ENCODE results near the gene HOXD11.

Gene HOXD11

DNA sequence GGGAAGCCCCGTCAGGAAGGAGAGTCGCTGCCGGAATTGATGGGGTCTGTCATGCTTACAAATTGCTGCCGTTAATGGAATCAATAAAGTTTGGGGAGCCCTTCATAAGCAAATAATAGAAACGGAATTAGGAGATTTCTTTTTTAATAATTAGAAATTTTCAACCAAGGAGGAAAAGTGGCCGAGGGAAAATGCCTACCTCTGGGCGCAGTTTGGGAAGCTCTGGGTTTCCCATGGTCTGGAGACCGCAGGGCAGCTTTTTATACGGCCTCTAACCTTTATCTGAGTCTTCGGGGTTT is 24.6 kb upstream of the HOXD11 start:
- TF ChIP-seq FOXM1 (IDR thresholded peaks at IDR 0.05; ENCODE audit: borderline replicate concordance, low read depth): no peak
- no peak for TF ChIP-seq ZBTB7A (IDR thresholded peaks at IDR 0.05; ENCODE audit: low read depth)
- TF ChIP-seq NFIC (IDR thresholded peaks at IDR 0.05): no peak
- TF ChIP-seq USF1 (IDR thresholded peaks at IDR 0.05): no peak
- no peak for TF ChIP-seq EGR1 (IDR thresholded peaks at IDR 0.05)
- no peak for TF ChIP-seq REST (IDR thresholded peaks at IDR 0.05; ENCODE audit: low read depth)

DNA sequence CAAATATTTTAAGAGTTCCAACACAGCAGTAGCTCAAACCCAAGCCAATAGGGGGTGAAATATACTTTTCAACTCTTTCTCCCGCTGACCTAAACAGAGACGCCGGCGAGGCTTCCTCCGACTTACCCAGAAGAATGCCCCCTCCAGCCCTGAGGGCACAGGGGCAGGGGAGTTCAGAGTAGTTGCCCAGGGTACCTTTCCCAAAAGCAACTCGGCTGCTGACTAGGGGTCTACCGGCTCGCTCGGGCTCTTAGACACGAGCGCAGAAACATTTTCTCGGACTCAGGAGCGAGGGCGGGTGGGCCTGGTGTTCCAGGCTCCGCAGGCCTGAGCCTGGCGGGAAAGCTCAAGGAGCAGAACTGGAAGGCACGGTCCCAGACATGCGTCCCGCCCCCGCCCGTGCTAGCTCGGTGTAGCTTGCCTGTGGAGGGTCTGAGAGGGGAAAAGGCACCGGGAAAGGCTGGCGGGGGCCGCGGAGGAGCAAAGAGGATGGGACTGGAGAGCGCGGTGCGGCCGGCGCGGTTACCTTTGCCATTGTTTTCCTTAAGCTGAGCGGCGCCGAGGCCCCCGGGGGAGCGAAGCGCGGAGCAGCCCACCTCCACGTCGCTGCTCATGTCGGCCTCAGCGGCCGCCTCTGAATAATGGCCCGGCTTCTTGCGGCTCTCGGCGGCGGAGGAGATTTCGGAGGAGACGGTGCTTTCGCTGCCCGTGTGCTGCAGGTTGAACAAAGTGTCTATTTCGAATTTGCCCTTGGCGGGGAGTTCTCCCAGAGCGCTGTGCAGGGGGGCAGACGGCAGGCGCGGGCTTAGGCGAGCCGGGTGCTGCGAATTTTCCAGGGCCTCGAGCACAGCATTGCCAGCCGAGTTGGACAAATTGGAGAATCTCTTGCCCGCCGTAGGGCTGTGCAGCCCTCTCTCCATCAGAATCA is 24.0 kb upstream of the HOXD11 start:
- no peak for TF ChIP-seq YY1 (IDR thresholded peaks at IDR 0.05; ENCODE audit: low read depth)
- no peak for TF ChIP-seq EGR1 (IDR thresholded peaks at IDR 0.05)
- TF ChIP-seq ZBTB7A (IDR thresholded peaks at IDR 0.05; ENCODE audit: low read depth): no peak
- TF ChIP-seq EP300 (IDR thresholded peaks at IDR 0.05; ENCODE audit: borderline replicate concordance): no peak

- TF ChIP-seq TCF12 (IDR thresholded peaks at IDR 0.05; ENCODE audit: low read depth) (no peak), YY1 (IDR thresholded peaks at IDR 0.05; ENCODE audit: low read depth) (no peak), CEBPB (IDR thresholded peaks at IDR 0.05) (no peak), EGR1 (IDR thresholded peaks at IDR 0.05) (no peak), NFIC (IDR thresholded peaks at IDR 0.05) (no peak), ZBTB7A (IDR thresholded peaks at IDR 0.05; ENCODE audit: low read depth) (no peak), USF1 (IDR thresholded peaks at IDR 0.05) (no peak), MAX (IDR thresholded peaks at IDR 0.05) (no peak), TEAD4 (IDR thresholded peaks at IDR 0.05) (no peak), EP300 (IDR thresholded peaks at IDR 0.05; ENCODE audit: borderline replicate concordance) (no peak), FOXM1 (IDR thresholded peaks at IDR 0.05; ENCODE audit: borderline replicate concordance, low read depth) (no peak), RAD21 (IDR thresholded peaks at IDR 0.05; ENCODE audit: low read depth) (no peak), CREB1 (IDR thresholded peaks at IDR 0.05; ENCODE audit: low read depth) (no peak)
These were observed 23.3 kb upstream of the HOXD11 start, which contains the start of gene EVX2 for GRCh38 chr2:176083796-176084261. TSS of gene EVX2 (minus strand) at chr2:176083962. CDS start at chr2:176083776, 186 bp downstream.

DNA sequence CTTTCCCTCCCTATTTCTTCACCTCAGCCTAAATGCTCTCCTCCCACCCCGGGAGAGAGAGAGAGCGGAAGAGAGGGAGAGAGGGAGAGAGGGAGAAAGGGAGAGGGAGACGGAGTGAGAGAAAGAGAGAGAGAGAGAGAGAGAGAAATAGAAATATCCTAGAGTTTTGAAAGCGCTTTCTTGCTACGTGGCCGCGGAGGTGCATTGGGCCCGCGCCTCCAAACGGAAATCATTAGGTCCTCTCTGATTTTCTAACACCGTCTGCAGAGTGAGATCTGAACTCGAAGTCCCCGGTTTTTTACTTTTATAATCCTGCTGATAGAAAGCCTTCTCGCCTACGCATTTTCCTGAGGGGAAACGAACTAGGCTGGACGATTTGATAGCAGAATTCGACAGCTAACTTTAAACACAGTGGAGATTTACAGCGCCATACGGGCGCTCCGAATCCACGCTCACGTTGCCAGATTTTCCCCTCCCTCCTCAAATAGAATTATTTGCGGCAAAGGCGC is 22.4 kb upstream of the HOXD11 start:
- TF ChIP-seq EGR1 (IDR thresholded peaks at IDR 0.05) (no peak), EP300 (IDR thresholded peaks at IDR 0.05; ENCODE audit: borderline replicate concordance) (no peak), TEAD4 (IDR thresholded peaks at IDR 0.05) (no peak), REST (IDR thresholded peaks at IDR 0.05; ENCODE audit: low read depth) (no peak), RAD21 (IDR thresholded peaks at IDR 0.05; ENCODE audit: low read depth) (no peak), MAX (IDR thresholded peaks at IDR 0.05) (no peak), ZBTB7A (IDR thresholded peaks at IDR 0.05; ENCODE audit: low read depth) (no peak), YY1 (IDR thresholded peaks at IDR 0.05; ENCODE audit: low read depth) (no peak), USF1 (IDR thresholded peaks at IDR 0.05) (no peak), FOXM1 (IDR thresholded peaks at IDR 0.05; ENCODE audit: borderline replicate concordance, low read depth) (no peak)

DNA sequence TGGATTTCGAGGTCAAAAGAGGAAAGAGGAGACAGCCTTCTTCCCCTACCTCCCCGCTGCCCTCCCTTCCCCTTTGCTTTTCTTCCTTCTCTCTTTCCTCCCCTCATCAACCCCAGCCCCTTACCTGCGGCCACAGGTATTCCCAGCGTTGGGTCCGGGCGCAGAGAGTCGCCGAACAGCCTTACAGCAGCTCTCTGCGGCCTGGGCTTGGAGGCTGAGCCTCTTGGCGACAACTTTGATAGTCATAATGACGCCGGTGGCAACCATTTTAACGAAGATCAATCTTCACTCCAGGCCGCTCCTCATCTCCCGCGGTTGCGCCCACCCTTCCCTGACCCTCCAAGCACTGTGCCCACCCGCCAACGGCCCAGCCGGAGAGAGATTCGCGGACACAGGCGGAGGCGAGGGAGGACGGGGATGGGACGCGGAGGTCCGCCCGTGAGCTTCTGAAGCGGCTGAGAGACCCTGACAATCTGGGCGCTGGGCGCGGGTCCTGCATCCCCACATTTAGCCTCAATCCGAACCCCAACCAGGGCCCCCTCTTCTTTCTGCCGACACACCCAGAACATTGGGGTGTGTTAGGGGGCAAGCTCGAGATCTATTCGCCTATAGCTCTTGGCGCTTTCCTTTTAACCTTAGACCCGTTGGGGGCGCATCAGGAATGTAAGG is 21.8 kb upstream of the HOXD11 start:
- TF ChIP-seq ZBTB7A (IDR thresholded peaks at IDR 0.05; ENCODE audit: low read depth) (no peak), EGR1 (IDR thresholded peaks at IDR 0.05) (no peak), CREB1 (IDR thresholded peaks at IDR 0.05; ENCODE audit: low read depth) (no peak), TCF12 (IDR thresholded peaks at IDR 0.05; ENCODE audit: low read depth) (no peak), NFIC (IDR thresholded peaks at IDR 0.05) (no peak), EP300 (IDR thresholded peaks at IDR 0.05; ENCODE audit: borderline replicate concordance) (no peak), FOXM1 (IDR thresholded peaks at IDR 0.05; ENCODE audit: borderline replicate concordance, low read depth) (no peak), CEBPB (IDR thresholded peaks at IDR 0.05) (no peak), TEAD4 (IDR thresholded peaks at IDR 0.05) (no peak), USF1 (IDR thresholded peaks at IDR 0.05) (no peak), RAD21 (IDR thresholded peaks at IDR 0.05; ENCODE audit: low read depth) (no peak), TAF1 (IDR thresholded peaks at IDR 0.05; ENCODE audit: low read depth) (no peak), MAX (IDR thresholded peaks at IDR 0.05) (no peak), REST (IDR thresholded peaks at IDR 0.05; ENCODE audit: low read depth) (no peak), YY1 (IDR thresholded peaks at IDR 0.05; ENCODE audit: low read depth) (no peak)

All from Ishikawa (cell line).